HG03175 (cell line): Measurements from ENCODE around the gene OR51S1.
"Not testable (repeated sequence)": the region's sequence is repeated elsewhere in the genome, so short reads cannot be mapped to it uniquely, and the experiment has no call there.

Experiments
- ATAC-seq: cut with Tn5 transposase; IDR thresholded peaks from one replicate; pipeline ENCODE4 v1.9.1; 2021; ENCODE audit warnings: mild to moderate bottlenecking, moderate library complexity; ENCODE audit not compliant: unreplicated experiment

Gene OR51S1

DNA sequence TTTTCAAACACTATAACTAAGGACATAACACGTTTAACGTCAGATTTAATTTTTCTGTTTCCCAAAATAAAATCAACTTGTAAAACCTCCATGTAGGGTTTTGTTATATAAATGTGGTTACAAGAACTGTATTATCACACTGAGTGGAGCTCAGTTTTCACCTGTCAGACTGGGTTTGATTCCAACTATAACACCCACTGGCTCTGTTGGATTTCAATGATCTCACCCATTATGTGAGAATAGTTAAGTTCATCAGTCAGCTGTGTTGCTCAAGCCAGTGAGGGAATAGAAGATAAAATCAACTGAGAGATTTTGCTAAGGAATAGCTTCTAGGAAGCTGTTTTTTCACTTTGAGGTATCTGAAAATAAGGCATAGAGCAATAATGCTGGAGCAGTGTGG is 39.8 kb downstream of the OR51S1 start:
- no peak for ATAC-seq

DNA sequence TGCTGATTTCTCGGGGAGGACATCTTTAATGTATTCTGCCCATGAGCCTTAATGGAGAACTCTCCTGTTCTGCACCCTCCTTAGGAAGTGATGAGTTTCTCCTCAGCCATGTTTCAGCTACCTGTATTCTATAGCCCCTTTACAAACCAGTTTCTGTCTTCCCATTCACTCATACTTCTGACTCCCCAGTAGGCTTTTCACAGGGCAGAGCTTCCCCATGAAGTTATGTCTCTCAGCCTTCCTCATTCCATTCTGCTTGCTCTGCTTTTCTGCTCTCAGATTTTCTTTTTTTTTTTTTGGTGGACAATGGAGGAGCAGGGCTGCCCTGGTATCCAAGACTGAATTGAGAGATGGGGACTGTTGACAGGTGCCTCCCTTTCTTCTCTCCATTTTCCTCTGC is 40.5 kb downstream of the OR51S1 start:
- ATAC-seq = no peak

- ATAC-seq = no peak
These were observed 44.7 kb downstream of the OR51S1 start, which contains the start of gene OR52R1 for GRCh38 chr11:4804280-4804679. TSS of gene OR52R1 (minus strand) at chr11:4804380. CDS start at chr11:4804380, 0 bp downstream.

- not testable (repeated sequence) for ATAC-seq
These were observed 47.7 kb downstream of the OR51S1 start for GRCh38 chr11:4801316-4801715.

DNA sequence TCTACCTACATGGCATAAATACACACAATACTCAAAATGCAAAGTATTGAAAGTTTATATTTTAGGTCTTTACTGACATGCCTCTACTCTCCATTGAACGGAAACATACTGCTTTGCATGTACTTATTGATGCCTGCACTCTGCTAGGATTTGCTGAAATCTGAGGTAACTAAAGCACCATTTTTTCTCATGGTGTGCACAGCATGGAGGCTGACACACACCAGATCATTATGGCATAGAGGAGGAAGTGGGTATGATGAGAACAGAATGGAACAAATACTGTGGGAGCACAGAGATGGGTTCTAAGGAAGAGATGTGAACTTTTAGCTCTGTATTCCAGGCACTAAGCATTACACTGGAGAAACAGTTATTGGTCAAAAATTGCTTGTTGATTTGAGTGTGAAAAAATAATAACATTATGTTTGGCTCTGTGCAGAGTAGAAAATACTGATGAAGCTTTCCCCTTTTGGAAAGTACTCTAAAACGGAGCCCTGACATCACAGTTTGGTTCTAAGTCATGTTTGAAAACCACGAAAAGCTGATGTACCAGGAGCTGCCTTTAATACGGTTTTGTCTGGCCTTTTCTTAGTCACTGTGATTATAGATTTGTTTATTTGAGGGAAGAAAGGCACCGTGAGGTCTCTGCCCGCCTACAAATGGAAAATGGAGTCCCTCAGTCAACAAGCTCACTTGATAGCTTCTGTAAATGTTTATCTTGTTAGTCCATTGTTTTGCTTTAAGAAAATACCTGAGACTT is 50.4 kb downstream of the OR51S1 start:
- ATAC-seq = no peak
